GM20000 (cell line): Measurements from ENCODE around the gene PPARGC1A.

Experiments used
- DNase-seq: peaks from one replicate; pipeline ENCODE4 v3.0.0; 2012; ENCODE audit warnings: low spot score
- TF ChIP-seq, protein P1 (sequence below): IDR thresholded peaks from 2 replicates; pipeline ENCODE4 v1.5.1; 2012; ENCODE audit warnings: mild to moderate bottlenecking, control low read depth; ENCODE audit errors: extremely low read depth, missing control alignments

The PPARGC1A gene

DNA sequence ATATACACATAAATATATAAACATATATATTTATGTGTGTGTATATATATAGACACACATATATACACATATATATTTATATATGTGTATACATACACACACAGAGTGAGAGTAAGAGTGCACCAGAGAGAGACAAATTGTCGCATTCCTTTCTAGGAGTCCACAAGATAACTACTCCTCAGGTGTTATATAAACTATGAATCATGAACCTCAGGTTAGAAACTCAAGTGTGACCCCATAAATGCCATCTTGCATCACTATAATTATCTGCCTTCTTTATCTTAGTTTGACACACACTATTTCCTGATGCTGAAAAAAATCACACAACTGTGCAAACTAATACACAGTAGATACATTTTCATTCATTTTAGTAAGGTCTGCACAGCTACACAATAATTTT, 135.2 kb downstream of the PPARGC1A start:
- no peak for DNase-seq
- TF ChIP-seq, protein P1, sequence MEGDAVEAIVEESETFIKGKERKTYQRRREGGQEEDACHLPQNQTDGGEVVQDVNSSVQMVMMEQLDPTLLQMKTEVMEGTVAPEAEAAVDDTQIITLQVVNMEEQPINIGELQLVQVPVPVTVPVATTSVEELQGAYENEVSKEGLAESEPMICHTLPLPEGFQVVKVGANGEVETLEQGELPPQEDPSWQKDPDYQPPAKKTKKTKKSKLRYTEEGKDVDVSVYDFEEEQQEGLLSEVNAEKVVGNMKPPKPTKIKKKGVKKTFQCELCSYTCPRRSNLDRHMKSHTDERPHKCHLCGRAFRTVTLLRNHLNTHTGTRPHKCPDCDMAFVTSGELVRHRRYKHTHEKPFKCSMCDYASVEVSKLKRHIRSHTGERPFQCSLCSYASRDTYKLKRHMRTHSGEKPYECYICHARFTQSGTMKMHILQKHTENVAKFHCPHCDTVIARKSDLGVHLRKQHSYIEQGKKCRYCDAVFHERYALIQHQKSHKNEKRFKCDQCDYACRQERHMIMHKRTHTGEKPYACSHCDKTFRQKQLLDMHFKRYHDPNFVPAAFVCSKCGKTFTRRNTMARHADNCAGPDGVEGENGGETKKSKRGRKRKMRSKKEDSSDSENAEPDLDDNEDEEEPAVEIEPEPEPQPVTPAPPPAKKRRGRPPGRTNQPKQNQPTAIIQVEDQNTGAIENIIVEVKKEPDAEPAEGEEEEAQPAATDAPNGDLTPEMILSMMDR, result no peak

DNA sequence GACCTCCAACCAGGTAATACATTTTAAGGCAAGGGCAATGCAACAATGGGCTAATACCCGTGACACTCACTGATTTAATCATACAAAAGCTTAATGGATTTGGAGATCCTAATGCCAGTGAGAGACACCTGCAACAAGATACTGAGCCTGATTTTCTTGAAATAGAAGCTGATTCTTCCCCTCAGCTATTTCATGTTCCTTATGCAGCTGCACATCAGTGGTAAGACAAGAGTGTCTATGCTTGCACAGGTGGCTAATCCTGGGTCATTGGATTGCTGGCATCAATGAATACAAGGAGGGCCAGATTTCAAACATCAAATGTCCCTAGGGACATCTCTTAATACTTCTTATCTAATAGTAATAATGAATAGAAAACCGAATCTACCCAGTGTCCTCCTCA, 139.7 kb downstream of the PPARGC1A start:
- no peak for DNase-seq
- TF ChIP-seq, protein P1, result no peak

DNA sequence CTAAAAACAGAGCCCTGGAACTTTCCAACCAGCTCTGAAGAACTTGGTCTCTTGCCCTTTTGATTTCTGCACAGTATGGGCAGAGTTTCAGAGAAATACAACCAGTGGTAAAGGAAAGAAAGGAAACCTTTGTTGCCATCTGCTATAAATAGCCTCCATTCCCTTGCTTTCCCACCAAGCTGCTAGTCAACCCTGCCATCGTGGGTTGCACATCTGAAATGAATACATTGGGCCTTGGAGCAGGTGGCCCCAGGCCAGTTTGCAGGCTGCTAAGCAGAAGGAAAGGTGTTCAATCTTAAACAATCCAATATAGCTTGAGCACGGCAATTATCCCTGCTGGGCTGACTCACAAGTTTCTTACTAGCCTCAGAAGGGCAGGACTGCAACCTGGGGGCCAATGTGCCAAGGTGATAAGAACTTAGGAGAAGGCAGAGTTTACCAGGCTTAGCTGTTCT, 142.5 kb downstream of the PPARGC1A start:
- no peak for DNase-seq
- TF ChIP-seq, protein P1, result no peak

DNA sequence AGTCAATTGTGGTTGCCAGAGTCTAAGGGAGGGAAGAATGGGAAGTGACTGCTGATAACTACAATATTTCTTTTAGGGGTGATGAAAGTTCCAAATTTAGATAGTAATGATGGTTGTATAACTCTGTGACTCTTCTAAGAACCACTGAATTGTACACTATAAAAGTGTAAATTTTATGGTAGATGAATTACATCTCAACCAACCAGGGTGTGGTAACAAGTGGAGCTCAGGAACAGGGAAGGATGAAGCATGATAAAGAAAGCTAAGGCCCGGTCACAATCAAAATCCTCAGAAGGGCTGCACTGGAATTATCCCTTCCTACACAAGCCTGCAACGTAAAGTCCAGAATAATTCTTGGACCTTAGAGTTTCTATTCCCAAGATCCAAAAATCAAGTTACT, 143.2 kb downstream of the PPARGC1A start:
- DNase-seq, result no peak
- TF ChIP-seq, protein P1, result no peak

DNA sequence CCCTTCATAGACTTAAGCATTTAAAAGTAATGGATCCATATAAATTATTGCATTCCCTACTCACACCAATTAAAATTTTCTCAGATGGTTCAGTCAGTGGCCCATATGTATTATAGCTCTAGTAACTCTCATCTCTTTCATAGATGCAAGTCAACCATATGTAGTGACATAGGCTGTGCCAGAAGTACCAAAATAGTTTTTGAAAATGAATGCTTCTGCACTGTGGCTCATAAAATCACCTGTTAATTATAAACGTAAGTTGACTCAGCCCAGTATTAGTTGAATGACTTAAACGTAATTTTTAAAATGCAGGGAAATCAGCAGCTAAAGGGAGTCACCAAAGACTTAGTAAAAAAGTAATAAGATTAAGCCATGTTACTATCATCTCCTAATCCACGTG, 143.8 kb downstream of the PPARGC1A start:
- TF ChIP-seq, protein P1, result no peak
- DNase-seq, result no peak

- TF ChIP-seq, protein P1, result no peak
- no peak for DNase-seq
Measured at GRCh38 chr4:23745377-23745776, 144.5 kb downstream of the PPARGC1A start.
